SK-N-SH (cell line): ENCODE data around the gene CACNA2D3. TPM values are rescaled to one million over a fixed set of nuclear protein-coding genes. Genes with fewer than 3 reads are reported as not detected.

ENCODE experiments used
- CTCF ChIA-PET: fragments of 300-600, 350-600 bp; formaldehyde crosslinking; extraction: SDS; loops from one replicate; lab custom pipeline; 2021; lab: Yijun Ruan, JAX
- POLR2A ChIA-PET: fragments of 350-600 bp; sonication (Branson Sonifier 250); formaldehyde crosslinking; extraction: SDS; loops from one replicate; lab custom pipeline; 2020; ENCODE audit warnings: antibody characterized with exemption, inconsistent platforms; lab: Yijun Ruan, JAX
- DNase-seq: peaks from one replicate; pipeline ENCODE4 v3.0.0; 2012
- H2AFZ ChIP-seq: fragments of 200-600 bp; sonication (generic); 2 replicates; pipeline ENCODE4 v1.8.1; 2016; ENCODE audit warnings: antibody characterized with exemption, mild to moderate bottlenecking, low read depth
- H3F3A ChIP-seq: fragments of 200-600 bp; sonication (generic); replicated peaks from 2 replicates; pipeline ENCODE3; 2016; ENCODE audit warnings: antibody characterized with exemption, mild to moderate bottlenecking; ENCODE audit not compliant: insufficient read depth
- H3K27ac ChIP-seq, 2 experiments: fragments of 200-500 bp in 1 of 2; fragments of 200-600 bp in 1 of 2; sonication (Bioruptor generic) in 1 of 2; sonication (generic), shearing (Covaris generic) in 1 of 2; 2 replicates each; pipeline versions ENCODE4 v1.5.1 to v1.6.1; 2014 to 2016; ENCODE audit warnings: low read depth in 2 of 2, inconsistent platforms in 1 of 2, low read length in 1 of 2, mild to moderate bottlenecking in 1 of 2, mixed read lengths in 1 of 2
- H3K27me3 ChIP-seq: fragments of 200-600 bp; sonication (generic), shearing (Covaris generic); 2 replicates; pipeline ENCODE4 v1.6.1; 2016; ENCODE audit warnings: mixed run types; ENCODE audit not compliant: insufficient read depth
- H3K36me3 ChIP-seq, 2 experiments: fragments of 200-500 bp in 1 of 2; fragments of 200-600 bp in 1 of 2; sonication (Bioruptor generic) in 1 of 2; sonication (generic) in 1 of 2; replicated peaks in 1 of 2; 2 replicates each; pipeline versions ENCODE3 to v1.5.1; 2014 to 2016; ENCODE audit warnings: low read length in 1 of 2, mild to moderate bottlenecking in 1 of 2; ENCODE audit not compliant: insufficient read depth in 2 of 2, control insufficient read depth in 1 of 2
- H3K4me1 ChIP-seq, 2 experiments: fragments of 200-500 bp in 1 of 2; fragments of 200-600 bp in 1 of 2; sonication (Bioruptor generic) in 1 of 2; sonication (generic), shearing (Covaris generic) in 1 of 2; 2 replicates each; pipeline versions ENCODE4 v1.5.1 to v1.6.1; 2014 to 2016; ENCODE audit warnings: low read depth in 1 of 2, low read length in 1 of 2, mixed run types in 1 of 2; ENCODE audit not compliant: insufficient read depth in 2 of 2, control insufficient read depth in 1 of 2
- H3K4me2 ChIP-seq: fragments of 200-600 bp; sonication (generic), shearing (Covaris generic); 2 replicates; pipeline ENCODE4 v1.6.1; 2017; ENCODE audit warnings: mixed run types
- H3K4me3 ChIP-seq, 2 experiments: fragments of 200-500 bp in 1 of 2; fragments of 200-600 bp in 1 of 2; sonication (Bioruptor generic) in 1 of 2; sonication (generic), shearing (Covaris generic) in 1 of 2; 2 replicates each; pipeline versions ENCODE4 v1.5.1 to v1.8.1; 2014 to 2016; ENCODE audit warnings: low read depth in 2 of 2, inconsistent platforms in 1 of 2, low read length in 1 of 2, mild to moderate bottlenecking in 1 of 2, mixed read lengths in 1 of 2, moderate library complexity in 1 of 2
- H3K79me2 ChIP-seq: fragments of 200-600 bp; sonication (generic); 2 replicates; pipeline ENCODE4 v1.8.1; 2017; ENCODE audit warnings: mild to moderate bottlenecking; ENCODE audit not compliant: insufficient read depth
- H3K9ac ChIP-seq: fragments of 200-600 bp; sonication (generic); 2 replicates; pipeline ENCODE4 v1.6.1; 2017; ENCODE audit warnings: mixed run types
- H3K9me2 ChIP-seq: fragments of 200-600 bp; sonication (generic); 2 replicates; pipeline ENCODE4 v1.6.1; 2017; ENCODE audit warnings: mixed run types
- H3K9me3 ChIP-seq: fragments of 200-600 bp; sonication (generic); 2 replicates; pipeline ENCODE4 v1.6.1; 2017; ENCODE audit warnings: mixed run types, mild to moderate bottlenecking, moderate library complexity
- H4K20me1 ChIP-seq: fragments of 200-600 bp; sonication (generic); 2 replicates; pipeline ENCODE4 v1.6.1; 2017; ENCODE audit warnings: mild to moderate bottlenecking, mixed run types; ENCODE audit not compliant: insufficient read depth
- EZH2phosphoT487 ChIP-seq: fragments of 200-600 bp; sonication (generic); IDR thresholded peaks from 2 replicates; pipeline ENCODE4 v1.6.1; 2017; ENCODE audit warnings: low read depth, mixed run types, mild to moderate bottlenecking, antibody characterized with exemption, moderate library complexity, borderline replicate concordance
- FOSL2 ChIP-seq: IDR thresholded peaks from 2 replicates; pipeline ENCODE4 v1.4.0; 2012; ENCODE audit warnings: low read depth, mild to moderate bottlenecking, moderate library complexity, borderline replicate concordance
- FOXJ3 ChIP-seq: sonication (generic); formaldehyde crosslinking; IDR thresholded peaks from 2 replicates; pipeline ENCODE4 v1.5.1; 2020; ENCODE audit warnings: mild to moderate bottlenecking, missing genetic modification reagents
- GABPA ChIP-seq: IDR thresholded peaks from 2 replicates; pipeline ENCODE4 v1.4.0; 2012; ENCODE audit warnings: low read depth, mild to moderate bottlenecking
- GATA2 ChIP-seq: sonication (generic); formaldehyde crosslinking; IDR thresholded peaks from 2 replicates; pipeline ENCODE4 v1.5.0; 2020; ENCODE audit warnings: mild to moderate bottlenecking, missing genetic modification reagents
- MEF2A ChIP-seq: IDR thresholded peaks from 2 replicates; pipeline ENCODE4 v1.4.0; 2012; ENCODE audit warnings: low read depth, borderline replicate concordance
- MXI1 ChIP-seq: IDR thresholded peaks from 2 replicates; pipeline ENCODE4 v1.6.1; 2012; ENCODE audit warnings: mild to moderate bottlenecking, low read depth, low read length, improper control_type of control experiment
- NFIC ChIP-seq: IDR thresholded peaks from 2 replicates; pipeline ENCODE4 v1.4.0; 2012; ENCODE audit warnings: borderline replicate concordance
- POLR2AphosphoS5 ChIP-seq: IDR thresholded peaks from 2 replicates; pipeline ENCODE4 v1.6.1; 2012; ENCODE audit warnings: low read depth, low read length
- RXRA ChIP-seq: IDR thresholded peaks from 2 replicates; pipeline ENCODE4 v1.4.0; 2012; ENCODE audit warnings: low read depth, mild to moderate bottlenecking, borderline replicate concordance
- SIN3A ChIP-seq: IDR thresholded peaks from 2 replicates; pipeline ENCODE4 v1.6.1; 2012; ENCODE audit warnings: low read depth, mild to moderate bottlenecking, low read length, moderate library complexity, borderline replicate concordance
- TAF1 ChIP-seq: IDR thresholded peaks from 2 replicates; pipeline ENCODE4 v1.6.1; 2012; ENCODE audit warnings: low read depth, mild to moderate bottlenecking, low read length, moderate library complexity, borderline replicate concordance
- TEAD4 ChIP-seq: IDR thresholded peaks from 2 replicates; pipeline ENCODE4 v1.4.0; 2012; ENCODE audit warnings: mild to moderate bottlenecking, borderline replicate concordance; ENCODE audit not compliant: insufficient read depth
- YY1 ChIP-seq: IDR thresholded peaks from 2 replicates; pipeline ENCODE4 v1.4.0; 2012; ENCODE audit warnings: low read depth, mild to moderate bottlenecking
- WGBS: methylation state at CpG from one replicate; pipeline ENCODE4 v1.1.6; 2017; ENCODE audit warnings: low lambda C conversion rate; 5-methylcytosine and 5-hydroxymethylcytosine counted together
- polyA plus RNA-seq, 3 experiments: library from polyadenylated mRNA; depleted of rRNA; stranded (reverse); fragments of >200 nt; gene quantifications; 2 replicates each; pipeline ENCODE4 v1.2.3, GENCODE V29; 2012
- TF ChIP-seq, protein P1 (sequence below): fragments of 150-350 bp; IDR thresholded peaks from 2 replicates; pipeline ENCODE4 v1.6.1; 2017; ENCODE audit warnings: antibody characterized with exemption, low read length, low read depth, borderline replicate concordance
- TF ChIP-seq, protein P2 (sequence below): IDR thresholded peaks from 2 replicates; pipeline ENCODE4 v1.4.0; 2012; ENCODE audit warnings: low read depth, borderline replicate concordance
- TF ChIP-seq, protein P3 (sequence below): IDR thresholded peaks from 2 replicates; pipeline ENCODE4; 2012
- TF ChIP-seq, protein P4 (sequence below): fragments of 200-600 bp; sonication (generic); IDR thresholded peaks from 2 replicates; pipeline ENCODE4 v1.6.1; 2017; ENCODE audit warnings: antibody characterized with exemption, mild to moderate bottlenecking, moderate library complexity
- TF ChIP-seq, protein P5 (sequence below): fragments of 150-350 bp; IDR thresholded peaks from 2 replicates; pipeline ENCODE4 v1.6.1; 2016; ENCODE audit warnings: mild to moderate bottlenecking, low read depth, low read length
- TF ChIP-seq, protein P6 (sequence below): IDR thresholded peaks from 2 replicates; pipeline ENCODE4 v1.6.1; 2012; ENCODE audit warnings: mild to moderate bottlenecking, low read depth, low read length, moderate library complexity

Gene CACNA2D3
- polyA plus RNA-seq, 1 of the 3 experiments (the other 2 are of a cell fraction): 0.15 TPM

DNA sequence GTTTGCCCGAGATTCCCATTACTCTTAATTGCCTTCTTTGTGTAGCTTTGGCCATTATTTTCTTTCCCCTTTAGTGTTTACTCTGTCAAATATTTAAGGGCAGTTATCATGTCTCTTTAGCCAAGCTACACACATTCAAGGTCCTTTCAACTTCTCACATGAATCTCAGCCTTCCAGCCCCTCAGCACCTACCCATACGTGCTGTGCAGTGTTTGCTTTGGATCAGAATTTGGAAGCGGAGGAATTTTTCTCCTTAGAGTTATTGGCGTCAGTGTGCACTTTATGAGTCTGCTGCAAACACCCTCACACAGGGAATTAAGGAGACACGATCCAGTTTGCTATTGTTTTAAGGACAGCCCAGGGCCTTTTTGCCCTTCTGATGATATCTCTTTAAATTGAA is 231.6 kb downstream of the CACNA2D3 start:
- H3K79me2 ChIP-seq: no peaks in the 10 kb centered on the region
- WGBS: 32% methylated on average over 5 of the region's 5 CpGs
- H2AFZ ChIP-seq: no peak overlapping the region
- H3K4me1 ChIP-seq: peaks cover 0 to 8% of the 10 kb centered on the region in 2 experiments; a peak in 2 of 4 replicates
- no peaks in the 10 kb centered on the region for H3K9me2 ChIP-seq
- H3K27me3 ChIP-seq: no peaks in the 10 kb centered on the region
- H3K27ac ChIP-seq: no peak overlapping the region
- H3K9ac ChIP-seq: no peak overlapping the region
- no peak overlapping the region for H3K4me2 ChIP-seq
- ChIA-PET POLR2A (no interaction called here), CTCF (interaction anchor here (1.3 kb wide), 1 partner anchor 21 kb away, joined by 4 read pairs; no protein-coding TSS in a partner anchor)
- no peaks in the 10 kb centered on the region for H3K9me3 ChIP-seq
- TF ChIP-seq, protein P1, sequence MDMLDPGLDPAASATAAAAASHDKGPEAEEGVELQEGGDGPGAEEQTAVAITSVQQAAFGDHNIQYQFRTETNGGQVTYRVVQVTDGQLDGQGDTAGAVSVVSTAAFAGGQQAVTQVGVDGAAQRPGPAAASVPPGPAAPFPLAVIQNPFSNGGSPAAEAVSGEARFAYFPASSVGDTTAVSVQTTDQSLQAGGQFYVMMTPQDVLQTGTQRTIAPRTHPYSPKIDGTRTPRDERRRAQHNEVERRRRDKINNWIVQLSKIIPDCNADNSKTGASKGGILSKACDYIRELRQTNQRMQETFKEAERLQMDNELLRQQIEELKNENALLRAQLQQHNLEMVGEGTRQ: no peak
- TF ChIP-seq TEAD4 (no peak), RXRA (no peak), MEF2A (no peak), POLR2AphosphoS5 (no peak), FOXJ3 (CRISPR knock-in tag) (no peak), MXI1 (no peak), YY1 (no peak), SIN3A (no peak), EZH2phosphoT487 (no peak), TAF1 (no peak), GATA2 (no peak), GABPA (no peak), NFIC (no peak), FOSL2 (no peak)
- TF ChIP-seq, protein P2, sequence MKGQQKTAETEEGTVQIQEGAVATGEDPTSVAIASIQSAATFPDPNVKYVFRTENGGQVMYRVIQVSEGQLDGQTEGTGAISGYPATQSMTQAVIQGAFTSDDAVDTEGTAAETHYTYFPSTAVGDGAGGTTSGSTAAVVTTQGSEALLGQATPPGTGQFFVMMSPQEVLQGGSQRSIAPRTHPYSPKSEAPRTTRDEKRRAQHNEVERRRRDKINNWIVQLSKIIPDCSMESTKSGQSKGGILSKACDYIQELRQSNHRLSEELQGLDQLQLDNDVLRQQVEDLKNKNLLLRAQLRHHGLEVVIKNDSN: no peak
- TF ChIP-seq, protein P3, sequence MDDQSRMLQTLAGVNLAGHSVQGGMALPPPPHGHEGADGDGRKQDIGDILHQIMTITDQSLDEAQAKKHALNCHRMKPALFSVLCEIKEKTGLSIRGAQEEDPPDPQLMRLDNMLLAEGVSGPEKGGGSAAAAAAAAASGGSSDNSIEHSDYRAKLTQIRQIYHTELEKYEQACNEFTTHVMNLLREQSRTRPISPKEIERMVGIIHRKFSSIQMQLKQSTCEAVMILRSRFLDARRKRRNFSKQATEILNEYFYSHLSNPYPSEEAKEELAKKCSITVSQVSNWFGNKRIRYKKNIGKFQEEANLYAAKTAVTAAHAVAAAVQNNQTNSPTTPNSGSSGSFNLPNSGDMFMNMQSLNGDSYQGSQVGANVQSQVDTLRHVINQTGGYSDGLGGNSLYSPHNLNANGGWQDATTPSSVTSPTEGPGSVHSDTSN: no peak
- TF ChIP-seq, protein P4, sequence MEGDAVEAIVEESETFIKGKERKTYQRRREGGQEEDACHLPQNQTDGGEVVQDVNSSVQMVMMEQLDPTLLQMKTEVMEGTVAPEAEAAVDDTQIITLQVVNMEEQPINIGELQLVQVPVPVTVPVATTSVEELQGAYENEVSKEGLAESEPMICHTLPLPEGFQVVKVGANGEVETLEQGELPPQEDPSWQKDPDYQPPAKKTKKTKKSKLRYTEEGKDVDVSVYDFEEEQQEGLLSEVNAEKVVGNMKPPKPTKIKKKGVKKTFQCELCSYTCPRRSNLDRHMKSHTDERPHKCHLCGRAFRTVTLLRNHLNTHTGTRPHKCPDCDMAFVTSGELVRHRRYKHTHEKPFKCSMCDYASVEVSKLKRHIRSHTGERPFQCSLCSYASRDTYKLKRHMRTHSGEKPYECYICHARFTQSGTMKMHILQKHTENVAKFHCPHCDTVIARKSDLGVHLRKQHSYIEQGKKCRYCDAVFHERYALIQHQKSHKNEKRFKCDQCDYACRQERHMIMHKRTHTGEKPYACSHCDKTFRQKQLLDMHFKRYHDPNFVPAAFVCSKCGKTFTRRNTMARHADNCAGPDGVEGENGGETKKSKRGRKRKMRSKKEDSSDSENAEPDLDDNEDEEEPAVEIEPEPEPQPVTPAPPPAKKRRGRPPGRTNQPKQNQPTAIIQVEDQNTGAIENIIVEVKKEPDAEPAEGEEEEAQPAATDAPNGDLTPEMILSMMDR: no peak
- TF ChIP-seq, protein P5, sequence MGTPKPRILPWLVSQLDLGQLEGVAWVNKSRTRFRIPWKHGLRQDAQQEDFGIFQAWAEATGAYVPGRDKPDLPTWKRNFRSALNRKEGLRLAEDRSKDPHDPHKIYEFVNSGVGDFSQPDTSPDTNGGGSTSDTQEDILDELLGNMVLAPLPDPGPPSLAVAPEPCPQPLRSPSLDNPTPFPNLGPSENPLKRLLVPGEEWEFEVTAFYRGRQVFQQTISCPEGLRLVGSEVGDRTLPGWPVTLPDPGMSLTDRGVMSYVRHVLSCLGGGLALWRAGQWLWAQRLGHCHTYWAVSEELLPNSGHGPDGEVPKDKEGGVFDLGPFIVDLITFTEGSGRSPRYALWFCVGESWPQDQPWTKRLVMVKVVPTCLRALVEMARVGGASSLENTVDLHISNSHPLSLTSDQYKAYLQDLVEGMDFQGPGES: no peak
- TF ChIP-seq, protein P6, sequence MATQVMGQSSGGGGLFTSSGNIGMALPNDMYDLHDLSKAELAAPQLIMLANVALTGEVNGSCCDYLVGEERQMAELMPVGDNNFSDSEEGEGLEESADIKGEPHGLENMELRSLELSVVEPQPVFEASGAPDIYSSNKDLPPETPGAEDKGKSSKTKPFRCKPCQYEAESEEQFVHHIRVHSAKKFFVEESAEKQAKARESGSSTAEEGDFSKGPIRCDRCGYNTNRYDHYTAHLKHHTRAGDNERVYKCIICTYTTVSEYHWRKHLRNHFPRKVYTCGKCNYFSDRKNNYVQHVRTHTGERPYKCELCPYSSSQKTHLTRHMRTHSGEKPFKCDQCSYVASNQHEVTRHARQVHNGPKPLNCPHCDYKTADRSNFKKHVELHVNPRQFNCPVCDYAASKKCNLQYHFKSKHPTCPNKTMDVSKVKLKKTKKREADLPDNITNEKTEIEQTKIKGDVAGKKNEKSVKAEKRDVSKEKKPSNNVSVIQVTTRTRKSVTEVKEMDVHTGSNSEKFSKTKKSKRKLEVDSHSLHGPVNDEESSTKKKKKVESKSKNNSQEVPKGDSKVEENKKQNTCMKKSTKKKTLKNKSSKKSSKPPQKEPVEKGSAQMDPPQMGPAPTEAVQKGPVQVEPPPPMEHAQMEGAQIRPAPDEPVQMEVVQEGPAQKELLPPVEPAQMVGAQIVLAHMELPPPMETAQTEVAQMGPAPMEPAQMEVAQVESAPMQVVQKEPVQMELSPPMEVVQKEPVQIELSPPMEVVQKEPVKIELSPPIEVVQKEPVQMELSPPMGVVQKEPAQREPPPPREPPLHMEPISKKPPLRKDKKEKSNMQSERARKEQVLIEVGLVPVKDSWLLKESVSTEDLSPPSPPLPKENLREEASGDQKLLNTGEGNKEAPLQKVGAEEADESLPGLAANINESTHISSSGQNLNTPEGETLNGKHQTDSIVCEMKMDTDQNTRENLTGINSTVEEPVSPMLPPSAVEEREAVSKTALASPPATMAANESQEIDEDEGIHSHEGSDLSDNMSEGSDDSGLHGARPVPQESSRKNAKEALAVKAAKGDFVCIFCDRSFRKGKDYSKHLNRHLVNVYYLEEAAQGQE: no peak
- H3K36me3 ChIP-seq: no peaks in the 10 kb centered on the region
- H4K20me1 ChIP-seq: no peaks in the 10 kb centered on the region
- no peaks in the 10 kb centered on the region for H3F3A ChIP-seq
- no peak overlapping the region for H3K4me3 ChIP-seq
- DNase-seq: no peak
